ENCODE data around the gene SYTL3.

The SYTL3 gene

DNA sequence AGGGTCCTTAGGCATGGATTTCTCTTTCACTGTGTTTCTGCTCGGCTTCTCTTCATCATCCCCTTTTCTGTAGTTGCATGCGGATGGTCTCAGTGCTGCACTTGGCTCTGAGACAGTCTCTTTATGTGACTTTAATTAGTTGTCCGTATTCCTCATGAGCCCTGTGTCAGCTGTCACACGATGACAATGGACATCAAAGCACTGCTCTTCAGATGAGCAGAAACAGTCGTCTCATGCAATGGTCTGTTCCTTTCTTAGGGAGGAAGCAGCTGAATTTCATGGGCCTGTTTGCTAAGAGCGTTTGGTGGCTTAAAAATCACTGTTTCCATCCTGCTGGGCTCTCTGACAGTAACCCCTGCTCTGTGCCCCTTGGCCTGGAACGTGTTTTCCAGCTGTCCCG lies 64.9 kb downstream of the SYTL3 start:
- no peak overlapping the region; the same call in 1 of the 2 replicates for H3K9ac ChIP-seq (ENCODE audit: low read length)
- H3K4me2 ChIP-seq (ENCODE audit: low read length): peak overlapping the region; percentile 32; the same call in 1 of the 2 replicates

DNA sequence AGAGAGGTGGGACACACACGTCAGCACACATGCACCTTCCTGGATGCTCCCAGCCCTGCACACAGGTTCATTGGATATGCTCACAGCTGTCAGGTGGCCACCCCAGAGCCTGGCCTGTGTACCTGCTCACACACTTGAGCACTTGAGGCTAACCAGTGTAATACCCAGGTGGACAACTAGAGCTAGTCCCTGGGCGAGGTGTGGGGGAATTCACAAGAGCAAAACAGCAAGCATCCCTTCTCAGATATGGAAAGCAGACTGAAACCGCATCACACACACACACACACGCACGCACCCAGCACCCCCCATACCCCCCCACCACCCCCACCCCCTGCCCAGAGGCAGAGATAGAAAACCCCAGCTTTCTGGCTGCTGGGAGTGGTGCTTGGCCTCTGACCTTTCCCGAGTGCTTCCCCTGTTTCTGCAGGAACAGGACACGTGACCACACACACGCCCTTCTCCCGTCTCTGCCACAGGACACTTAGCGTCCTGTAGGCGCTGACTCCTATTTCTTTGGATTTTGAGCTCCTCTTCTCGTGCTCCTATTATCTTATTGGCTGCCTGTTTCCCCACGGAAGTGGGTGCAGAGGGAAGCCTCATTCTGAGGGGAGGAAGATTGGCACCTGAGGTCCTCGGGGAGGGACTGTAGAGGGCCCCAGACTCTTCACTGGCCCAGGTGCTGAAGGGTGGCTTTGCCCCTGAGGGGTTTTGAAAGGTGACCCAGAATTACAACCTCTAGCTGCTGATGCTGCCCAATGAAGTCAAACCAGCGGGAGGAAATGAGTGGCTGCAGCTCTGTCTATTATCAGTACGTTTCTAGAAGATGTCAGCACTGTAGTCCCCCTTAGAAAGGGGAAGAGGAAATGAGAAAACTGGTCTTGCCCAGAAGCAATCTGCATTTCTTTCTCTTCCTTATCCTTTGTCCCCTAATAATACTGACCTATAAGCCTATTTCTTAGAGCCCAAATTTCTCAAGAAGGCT lies 65.8 kb downstream of the SYTL3 start:
- H3K36me3 ChIP-seq (ENCODE audit: insufficient read depth, low read length): no peaks in the 10 kb centered on the region
- H3K27ac ChIP-seq (ENCODE audit: low read depth, low read length, poor library complexity, severe bottlenecking): peak overlapping the region; percentile 88
- H3K4me2 ChIP-seq (ENCODE audit: low read length): peak overlapping the region; percentile 59
- H3K9me2 ChIP-seq (ENCODE audit: low read depth, low read length): no peaks in the 10 kb centered on the region
- no peaks in the 10 kb centered on the region for H3K9me3 ChIP-seq (ENCODE audit: low read length)
- peak overlapping the region; percentile 38; the same call in 1 of the 2 replicates for H3K9ac ChIP-seq (ENCODE audit: low read length)
- no peaks in the 10 kb centered on the region for H3F3A ChIP-seq (ENCODE audit: insufficient read depth, low read length)
- H4K20me1 ChIP-seq (ENCODE audit: insufficient read depth, low read length): no peaks in the 10 kb centered on the region
- no peaks in the 10 kb centered on the region for H3K79me2 ChIP-seq (ENCODE audit: insufficient read depth, low read length)
- H3K4me3 ChIP-seq (ENCODE audit: low read depth, low read length, poor library complexity, severe bottlenecking): peak overlapping the region; percentile 24
- 0 out of 2 replicates have a peak overlapping the region, but pooled peaks have one; percentile 22 for H2AFZ ChIP-seq (ENCODE audit: low read length)
- H3K4me1 ChIP-seq (ENCODE audit: insufficient read depth, low read length, severe bottlenecking): peaks cover 50% of the 10 kb centered on the region
- no peaks in the 10 kb centered on the region for H3K27me3 ChIP-seq (ENCODE audit: insufficient read depth, low read length)
- no peak for TF ChIP-seq EZH2 (IDR thresholded peaks at IDR 0.05; ENCODE audit: borderline replicate concordance, low read length)
- TF ChIP-seq, protein P1, sequence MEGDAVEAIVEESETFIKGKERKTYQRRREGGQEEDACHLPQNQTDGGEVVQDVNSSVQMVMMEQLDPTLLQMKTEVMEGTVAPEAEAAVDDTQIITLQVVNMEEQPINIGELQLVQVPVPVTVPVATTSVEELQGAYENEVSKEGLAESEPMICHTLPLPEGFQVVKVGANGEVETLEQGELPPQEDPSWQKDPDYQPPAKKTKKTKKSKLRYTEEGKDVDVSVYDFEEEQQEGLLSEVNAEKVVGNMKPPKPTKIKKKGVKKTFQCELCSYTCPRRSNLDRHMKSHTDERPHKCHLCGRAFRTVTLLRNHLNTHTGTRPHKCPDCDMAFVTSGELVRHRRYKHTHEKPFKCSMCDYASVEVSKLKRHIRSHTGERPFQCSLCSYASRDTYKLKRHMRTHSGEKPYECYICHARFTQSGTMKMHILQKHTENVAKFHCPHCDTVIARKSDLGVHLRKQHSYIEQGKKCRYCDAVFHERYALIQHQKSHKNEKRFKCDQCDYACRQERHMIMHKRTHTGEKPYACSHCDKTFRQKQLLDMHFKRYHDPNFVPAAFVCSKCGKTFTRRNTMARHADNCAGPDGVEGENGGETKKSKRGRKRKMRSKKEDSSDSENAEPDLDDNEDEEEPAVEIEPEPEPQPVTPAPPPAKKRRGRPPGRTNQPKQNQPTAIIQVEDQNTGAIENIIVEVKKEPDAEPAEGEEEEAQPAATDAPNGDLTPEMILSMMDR (IDR thresholded peaks at IDR 0.05; ENCODE audit: low read length): no peak

More for the DNA sequence above, 64.9 kb downstream of the SYTL3 start:
- H3K27me3 ChIP-seq (ENCODE audit: insufficient read depth, low read length): no peaks in the 10 kb centered on the region
- H3K79me2 ChIP-seq (ENCODE audit: insufficient read depth, low read length): no peaks in the 10 kb centered on the region
- peaks cover 43% of the 10 kb centered on the region for H3K4me1 ChIP-seq (ENCODE audit: insufficient read depth, low read length, severe bottlenecking)
- no peaks in the 10 kb centered on the region for H3F3A ChIP-seq (ENCODE audit: insufficient read depth, low read length)
- H2AFZ ChIP-seq (ENCODE audit: low read length): no peak overlapping the region
- TF ChIP-seq, protein P1 (IDR thresholded peaks at IDR 0.05; ENCODE audit: low read length): no peak
- no peak for TF ChIP-seq EZH2 (IDR thresholded peaks at IDR 0.05; ENCODE audit: borderline replicate concordance, low read length)
- no peaks in the 10 kb centered on the region for H3K36me3 ChIP-seq (ENCODE audit: insufficient read depth, low read length)
- H3K9me2 ChIP-seq (ENCODE audit: low read depth, low read length): no peaks in the 10 kb centered on the region
- H3K4me3 ChIP-seq (ENCODE audit: low read depth, low read length, poor library complexity, severe bottlenecking): no peak overlapping the region
- no peaks in the 10 kb centered on the region for H3K9me3 ChIP-seq (ENCODE audit: low read length)
- peak overlapping the region; percentile 88 for H3K27ac ChIP-seq (ENCODE audit: low read depth, low read length, poor library complexity, severe bottlenecking)
- no peaks in the 10 kb centered on the region for H4K20me1 ChIP-seq (ENCODE audit: insufficient read depth, low read length)

DNA sequence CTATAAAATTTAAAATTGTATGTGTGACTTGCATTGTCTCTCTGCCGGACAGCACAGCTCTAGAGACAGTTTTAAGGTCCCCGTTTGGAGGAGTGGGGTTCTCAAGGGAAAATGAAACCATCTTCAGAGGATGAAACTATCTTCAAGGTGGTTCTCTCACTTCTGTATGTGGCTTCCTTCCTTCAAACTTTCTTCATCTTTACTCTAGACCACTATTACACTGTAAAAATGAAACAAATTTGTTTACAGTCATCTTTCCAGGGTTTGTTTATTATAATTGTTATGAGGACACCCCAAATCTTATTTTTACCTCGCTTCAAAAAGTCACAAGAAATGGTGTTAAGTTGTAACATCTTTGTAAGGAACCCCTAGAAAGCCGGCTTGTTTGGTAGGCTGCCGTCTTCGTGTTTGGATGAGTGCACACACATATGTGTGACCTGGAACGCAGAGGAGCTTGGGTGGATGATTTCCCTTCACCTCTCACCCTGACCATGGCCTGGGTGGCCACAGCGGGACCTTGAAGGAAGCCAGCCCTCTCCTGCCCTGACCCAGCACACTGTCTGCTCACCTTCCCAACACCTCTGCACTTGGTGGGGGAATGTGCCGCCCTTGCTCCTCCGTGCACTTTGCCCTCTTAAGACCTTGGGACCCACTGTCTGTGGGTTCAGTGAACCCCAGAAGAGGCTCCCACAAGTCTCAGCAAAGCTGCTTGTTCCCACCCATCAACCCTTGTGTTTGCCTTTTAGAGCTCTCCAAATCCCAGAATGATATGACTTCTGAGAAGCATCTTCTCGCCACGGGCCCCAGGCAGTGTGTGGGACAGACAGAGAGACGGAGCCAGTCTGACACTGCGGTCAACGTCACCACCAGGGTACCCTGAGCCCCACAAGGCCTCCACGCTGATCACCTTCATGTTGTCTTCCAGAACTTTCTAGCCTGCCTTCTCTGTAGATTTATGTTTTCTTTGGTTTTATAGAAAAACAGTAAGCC lies 67.8 kb downstream of the SYTL3 start:
- peak overlapping the region; percentile 61 for H3K27ac ChIP-seq (ENCODE audit: low read depth, low read length, poor library complexity, severe bottlenecking)
- no peaks in the 10 kb centered on the region for H3K9me3 ChIP-seq (ENCODE audit: low read length)
- H3K27me3 ChIP-seq (ENCODE audit: insufficient read depth, low read length): no peaks in the 10 kb centered on the region
- no peaks in the 10 kb centered on the region for H3K36me3 ChIP-seq (ENCODE audit: insufficient read depth, low read length)
- no peaks in the 10 kb centered on the region for H3K79me2 ChIP-seq (ENCODE audit: insufficient read depth, low read length)
- H4K20me1 ChIP-seq (ENCODE audit: insufficient read depth, low read length): no peaks in the 10 kb centered on the region
- H2AFZ ChIP-seq (ENCODE audit: low read length): no peak overlapping the region; the same call in 1 of the 2 replicates
- peaks cover 55% of the 10 kb centered on the region for H3K4me1 ChIP-seq (ENCODE audit: insufficient read depth, low read length, severe bottlenecking)
- TF ChIP-seq EZH2 (IDR thresholded peaks at IDR 0.05; ENCODE audit: borderline replicate concordance, low read length): no peak
- TF ChIP-seq, protein P1 (IDR thresholded peaks at IDR 0.05; ENCODE audit: low read length): no peak
- H3K4me3 ChIP-seq (ENCODE audit: low read depth, low read length, poor library complexity, severe bottlenecking): no peak overlapping the region
- no peak overlapping the region for H3K9ac ChIP-seq (ENCODE audit: low read length)
- no peaks in the 10 kb centered on the region for H3F3A ChIP-seq (ENCODE audit: insufficient read depth, low read length)
- peak overlapping the region; percentile 20; the same call in 1 of the 2 replicates for H3K4me2 ChIP-seq (ENCODE audit: low read length)
- H3K9me2 ChIP-seq (ENCODE audit: low read depth, low read length): no peaks in the 10 kb centered on the region
